Ecto neural progenitor cell (in vitro differentiated cells): Measurements from ENCODE around the gene AADAT.
A peak's percentile ranks its signal among the peaks of the same experiment; 100 is the strongest.
"Not testable (repeated sequence)": the region's sequence is repeated elsewhere in the genome, so short reads cannot be mapped to it uniquely, and the experiment has no call there.

Source experiments
- DNase-seq: peaks from one replicate; pipeline ENCODE4 v3.0.0-alpha.2; 2018; ENCODE audit warnings: low spot score

AADAT gene

GRCh38 chr4:170089668-170090351 is at the start of gene AADAT:
Gene AADAT, minus strand, starts transcription at chr4:170089956. Its CDS starts 266 bp downstream, at chr4:170089690.
- DNase-seq: peak; percentile 93

GRCh38 chr4:170138580-170139194 is 48.9 kb upstream of the AADAT start:
- peak; percentile 83 for DNase-seq

DNA sequence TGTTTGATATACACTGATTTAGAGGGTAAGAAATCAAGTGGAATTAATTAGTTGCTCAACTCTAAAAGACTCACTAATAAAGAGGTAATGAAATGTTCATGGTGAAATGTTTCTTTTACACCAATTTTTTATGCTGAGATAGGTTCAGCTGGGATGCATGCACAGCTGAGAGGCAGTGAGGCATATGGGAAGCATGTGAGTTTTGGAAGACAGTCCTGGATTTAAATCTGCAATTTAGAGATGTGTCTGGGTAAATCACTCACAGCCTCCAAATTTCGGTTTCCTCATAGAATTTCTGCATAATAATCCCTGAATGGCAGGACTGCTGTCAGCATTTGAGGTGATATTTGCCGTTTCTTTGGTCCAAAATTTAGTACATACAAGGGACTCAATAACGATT is 48.2 kb upstream of the AADAT start:
- no peak for DNase-seq

- DNase-seq: no peak
Observed at GRCh38 chr4:170137466-170137865, 47.7 kb upstream of the AADAT start.

- DNase-seq: no peak
Observed at GRCh38 chr4:170134821-170135220, 45.1 kb upstream of the AADAT start.

GRCh38 chr4:170128219-170128804 is 38.6 kb upstream of the AADAT start:
- DNase-seq: no peak

GRCh38 chr4:170127758-170128157 is 38.0 kb upstream of the AADAT start:
- DNase-seq: no peak

- no peak for DNase-seq
Observed at GRCh38 chr4:170124406-170124805, 34.6 kb upstream of the AADAT start.

DNA sequence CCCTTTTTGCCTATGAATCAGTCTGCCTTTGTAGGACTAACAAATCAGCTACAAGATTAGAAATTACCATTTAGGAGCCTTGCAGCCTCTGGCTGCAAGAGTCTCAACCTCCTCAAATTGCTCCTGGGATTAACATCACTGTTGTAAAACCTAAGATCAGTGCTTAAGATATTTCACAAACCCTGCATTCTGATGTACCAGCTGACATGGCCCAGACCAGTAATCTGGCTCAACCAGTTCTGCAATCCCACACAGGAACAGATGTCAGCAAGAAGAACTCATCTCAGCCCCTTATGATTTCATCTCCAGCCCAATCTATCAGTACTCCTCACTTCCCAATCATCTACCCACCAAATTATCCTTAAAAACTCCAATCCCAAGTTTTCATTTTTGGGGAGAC is 32.5 kb upstream of the AADAT start:
- DNase-seq: no peak

DNA sequence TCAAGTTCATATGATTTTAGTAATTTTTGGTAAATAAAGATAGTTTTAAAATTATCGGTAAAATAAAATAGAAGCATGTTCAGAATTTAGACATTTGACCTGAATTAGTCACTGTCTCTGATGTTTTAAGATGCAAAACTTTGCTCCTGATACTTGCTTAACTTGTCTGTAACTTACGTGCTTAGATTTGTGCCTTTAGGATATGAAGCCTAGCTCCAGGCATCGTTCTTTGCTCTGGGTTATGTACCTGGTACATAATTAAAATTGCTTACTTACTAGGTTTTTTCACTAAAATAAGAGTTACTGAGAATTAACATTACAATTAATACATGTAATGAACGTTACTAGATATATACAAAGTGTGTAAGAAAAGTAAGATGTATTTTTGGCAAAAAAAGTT is 24.9 kb upstream of the AADAT start:
- DNase-seq: no peak

- DNase-seq: not testable (repeated sequence)
Observed at GRCh38 chr4:170114183-170114582, 24.4 kb upstream of the AADAT start.

- no peak for DNase-seq
Observed at GRCh38 chr4:170111546-170111945, 21.8 kb upstream of the AADAT start.

DNA sequence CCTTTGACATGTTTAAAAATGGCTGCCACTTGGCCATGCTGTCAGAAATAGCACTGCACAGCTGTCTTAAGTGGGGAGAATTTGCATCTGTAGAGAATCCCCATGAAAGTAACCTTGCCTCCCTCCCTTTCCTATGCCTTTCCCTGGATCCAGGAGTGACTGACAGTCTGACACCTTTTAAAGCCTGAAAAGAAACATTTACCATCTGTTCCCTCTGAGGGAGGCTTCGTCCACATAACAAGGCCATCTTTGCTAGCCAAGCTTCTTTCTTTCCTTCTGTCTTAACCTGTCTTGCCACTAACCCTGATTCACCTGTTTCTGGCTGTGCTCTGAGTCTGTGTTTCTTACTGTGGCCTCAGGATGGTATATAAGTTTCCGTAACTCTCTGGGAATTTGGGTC is 21.3 kb upstream of the AADAT start:
- DNase-seq: no peak

- DNase-seq: no peak
Observed at GRCh38 chr4:170110285-170110672, 20.5 kb upstream of the AADAT start.

DNA sequence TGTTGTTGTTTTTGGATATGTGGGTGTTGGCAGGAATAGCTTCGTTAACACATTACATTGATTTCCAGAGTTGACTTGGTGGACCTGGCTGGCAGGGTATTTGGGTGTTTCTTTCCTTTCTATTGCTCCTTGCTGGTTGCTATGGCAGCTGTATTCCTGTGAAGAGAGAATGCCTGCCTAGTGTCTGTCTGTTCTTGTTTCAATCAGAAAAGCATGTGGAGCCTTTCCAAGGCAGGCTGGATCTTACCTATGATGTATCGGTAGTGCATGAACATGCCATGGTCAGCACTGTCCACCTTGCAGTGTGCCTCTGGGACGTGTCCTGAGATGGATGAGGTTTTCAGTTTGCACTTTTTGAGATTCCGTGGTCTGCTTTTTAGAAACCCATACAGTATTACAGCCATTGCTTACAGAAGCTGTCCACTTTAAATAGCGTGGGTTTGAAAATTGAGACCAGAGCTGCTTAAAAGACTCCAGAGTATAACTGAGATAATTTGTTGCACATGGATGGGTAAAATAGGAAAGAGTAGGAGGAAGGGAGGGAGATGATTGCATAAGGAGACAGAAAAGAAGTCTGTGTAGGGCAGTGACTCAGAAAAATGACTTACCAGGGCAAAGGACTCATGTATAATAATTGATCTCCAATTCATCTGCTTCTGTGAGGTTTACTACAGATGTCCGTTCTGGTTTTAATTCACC is 20.0 kb upstream of the AADAT start:
- DNase-seq: no peak

- no peak for DNase-seq
Observed at GRCh38 chr4:170106900-170107299, 17.1 kb upstream of the AADAT start.

GRCh38 chr4:170102426-170102825 is 12.7 kb upstream of the AADAT start:
- DNase-seq: no peak

GRCh38 chr4:170098171-170098570 is 8.4 kb upstream of the AADAT start:
- not testable (repeated sequence) for DNase-seq

GRCh38 chr4:170097681-170098080 is 7.9 kb upstream of the AADAT start:
- no peak for DNase-seq

GRCh38 chr4:170093973-170094535 is 4.3 kb upstream of the AADAT start:
- DNase-seq: no peak

- DNase-seq: peak; percentile 56
Observed at GRCh38 chr4:170091069-170091696, 1.4 kb upstream of the AADAT start.
